IMR-90 (cell line): Measurements from ENCODE around the gene CERT1. TPM values are rescaled to one million over a fixed set of nuclear protein-coding genes. Genes with fewer than 3 reads are reported as not detected.

Experiments used
- ATAC-seq: fragments of 200-7000 bp; cut with Tn5 transposase; 2 replicates; pipeline ENCODE4 v1.9.1; 2020; ENCODE audit warnings: low read depth, mild to moderate bottlenecking, moderate library complexity
- BruUV-seq: library from RNA; stranded (reverse); fragments of 400-500 nt; replicated peaks from 2 replicates; lab custom pipeline; 2021; lab: Mats Ljungman, UMichigan
- CTCF ChIA-PET: fragments of 300-600 bp; formaldehyde crosslinking; extraction: SDS; loops from one replicate; lab custom pipeline; 2021; ENCODE audit warnings: antibody characterized with exemption; lab: Yijun Ruan, JAX
- POLR2A ChIA-PET: fragments of 300-600 bp; sonication (Branson Sonifier 250); formaldehyde crosslinking; loops from one replicate; lab custom pipeline; 2022; ENCODE audit warnings: antibody characterized with exemption; ENCODE audit not compliant: unreplicated experiment; lab: Charles Lee
- DNase-seq: peaks from one replicate; pipeline ENCODE4 v3.0.0; 2013
- H2AFZ ChIP-seq: replicated peaks from 2 replicates; pipeline ENCODE3; 2013; ENCODE audit warnings: low read length, mild to moderate bottlenecking; ENCODE audit not compliant: poor library complexity
- H2AK5ac ChIP-seq: 2 replicates; pipeline ENCODE4 v1.6.1; 2013; ENCODE audit warnings: low read depth, low read length, inconsistent platforms
- H2AK9ac ChIP-seq: replicated peaks from 2 replicates; pipeline ENCODE3; 2013; ENCODE audit warnings: mild to moderate bottlenecking, low read depth, low read length, moderate library complexity; ENCODE audit not compliant: poor library complexity
- H2BK120ac ChIP-seq: 2 replicates; pipeline ENCODE4 v1.6.1; 2013; ENCODE audit warnings: low read depth, low read length, inconsistent platforms
- H2BK15ac ChIP-seq: 3 replicates; pipeline ENCODE4 v1.6.1; 2013; ENCODE audit warnings: low read depth, low read length, inconsistent platforms
- H2BK20ac ChIP-seq: 2 replicates; pipeline ENCODE4 v1.6.1; 2013; ENCODE audit warnings: low read depth, mild to moderate bottlenecking, inconsistent platforms, low read length, moderate library complexity
- H2BK5ac ChIP-seq: 2 replicates; pipeline ENCODE4 v1.6.1; 2013; ENCODE audit warnings: mild to moderate bottlenecking, low read depth, low read length, inconsistent platforms; ENCODE audit not compliant: poor library complexity, severe bottlenecking
- H3K14ac ChIP-seq: replicated peaks from 2 replicates; pipeline ENCODE4 v1.6.1; 2013; ENCODE audit warnings: low read depth, low read length, inconsistent platforms
- H3K18ac ChIP-seq: 2 replicates; pipeline ENCODE4 v1.6.1; 2013; ENCODE audit warnings: low read depth, low read length, control low read depth
- H3K23ac ChIP-seq: 2 replicates; pipeline ENCODE4 v1.6.1; 2013; ENCODE audit warnings: low read depth, low read length, inconsistent platforms
- H3K27ac ChIP-seq: 2 replicates; pipeline ENCODE4 v1.5.1; 2013; ENCODE audit warnings: mild to moderate bottlenecking, control low read depth, low read length; ENCODE audit not compliant: insufficient read depth
- H3K27me3 ChIP-seq: 2 replicates; pipeline ENCODE4 v1.6.1; 2013; ENCODE audit warnings: low read length; ENCODE audit not compliant: control insufficient read depth, insufficient read depth
- H3K36me3 ChIP-seq: 2 replicates; pipeline ENCODE4 v1.6.1; 2013; ENCODE audit warnings: low read length, mixed read lengths; ENCODE audit not compliant: control insufficient read depth, insufficient read depth
- H3K4ac ChIP-seq: 2 replicates; pipeline ENCODE4 v1.6.1; 2013; ENCODE audit warnings: low read depth, low read length, inconsistent platforms
- H3K4me1 ChIP-seq: 2 replicates; pipeline ENCODE4 v1.6.1; 2013; ENCODE audit warnings: low read length, mixed read lengths; ENCODE audit not compliant: control insufficient read depth, insufficient read depth
- H3K4me2 ChIP-seq: 2 replicates; pipeline ENCODE4 v1.6.1; 2013; ENCODE audit warnings: low read depth, mild to moderate bottlenecking, control low read depth, low read length, moderate library complexity
- H3K4me3 ChIP-seq: 2 replicates; pipeline ENCODE4 v1.5.1; 2013; ENCODE audit warnings: low read depth, mild to moderate bottlenecking, control low read depth, low read length, moderate library complexity; ENCODE audit not compliant: insufficient read depth
- H3K56ac ChIP-seq: 2 replicates; pipeline ENCODE4 v1.6.1; 2013; ENCODE audit warnings: low read length, inconsistent platforms; ENCODE audit not compliant: insufficient read depth; ENCODE audit errors: extremely low read depth
- H3K79me1 ChIP-seq, 2 experiments: 2 replicates each; pipeline ENCODE4 v1.6.1; 2013; ENCODE audit warnings: low read length in 2 of 2, inconsistent platforms in 1 of 2, low read depth in 1 of 2
- H3K9ac ChIP-seq: 2 replicates; pipeline ENCODE4 v1.6.1; 2013; ENCODE audit warnings: low read depth, low read length, control low read depth
- H3K9me1 ChIP-seq: 2 replicates; pipeline ENCODE4 v1.6.1; 2013; ENCODE audit warnings: low read length, inconsistent platforms; ENCODE audit not compliant: insufficient read depth
- H3K9me3 ChIP-seq: 2 replicates; pipeline ENCODE4 v1.6.1; 2013; ENCODE audit warnings: low read length; ENCODE audit not compliant: control insufficient read depth, insufficient read depth
- H4K20me1 ChIP-seq: 2 replicates; pipeline ENCODE4 v1.6.1; 2013; ENCODE audit warnings: low read length, inconsistent platforms; ENCODE audit not compliant: insufficient read depth
- H4K5ac ChIP-seq: 2 replicates; pipeline ENCODE4 v1.6.1; 2013; ENCODE audit warnings: mild to moderate bottlenecking, low read depth, low read length, control low read depth
- H4K8ac ChIP-seq, 2 experiments: 2 replicates each; pipeline ENCODE4 v1.6.1; 2013; ENCODE audit warnings: low read depth in 2 of 2, low read length in 2 of 2, control low read depth in 1 of 2, inconsistent platforms in 1 of 2
- H4K91ac ChIP-seq: 2 replicates; pipeline ENCODE4 v1.6.1; 2013; ENCODE audit warnings: low read depth, low read length, inconsistent platforms; ENCODE audit not compliant: insufficient read depth
- BHLHE40 ChIP-seq: fragments of 150-350 bp; IDR thresholded peaks from 2 replicates; pipeline ENCODE4 v1.6.1; 2016; ENCODE audit warnings: mild to moderate bottlenecking, low read depth, low read length
- CEBPB ChIP-seq: IDR thresholded peaks from 2 replicates; pipeline ENCODE4 v1.6.1; 2012; ENCODE audit warnings: low read depth, low read length, improper control_type of control experiment
- CHD1 ChIP-seq: IDR thresholded peaks from 2 replicates; pipeline ENCODE4 v1.6.1; 2012; ENCODE audit warnings: low read depth, low read length, improper control_type of control experiment
- FOS ChIP-seq: fragments of 150-350 bp; IDR thresholded peaks from 2 replicates; pipeline ENCODE4 v1.6.1; 2016; ENCODE audit warnings: low read depth, low read length
- MAFK ChIP-seq: IDR thresholded peaks from 2 replicates; pipeline ENCODE4 v1.6.1; 2012; ENCODE audit warnings: low read depth, low read length, improper control_type of control experiment
- MAZ ChIP-seq: IDR thresholded peaks from 2 replicates; pipeline ENCODE4 v1.6.1; 2012; ENCODE audit warnings: low read depth, mild to moderate bottlenecking, low read length, improper control_type of control experiment, moderate library complexity, borderline replicate concordance
- MXI1 ChIP-seq: IDR thresholded peaks from 2 replicates; pipeline ENCODE4 v1.6.1; 2012; ENCODE audit warnings: low read depth, mild to moderate bottlenecking, low read length, moderate library complexity, borderline replicate concordance
- NFE2L2 ChIP-seq: fragments of 150-350 bp; IDR thresholded peaks from 2 replicates; pipeline ENCODE4 v1.6.1; 2016; ENCODE audit warnings: low read depth, mild to moderate bottlenecking, low read length
- POLR2A ChIP-seq: IDR thresholded peaks from 2 replicates; pipeline ENCODE4 v1.6.1; 2012; ENCODE audit warnings: mild to moderate bottlenecking, low read depth, low read length
- RAD21 ChIP-seq: IDR thresholded peaks from 2 replicates; pipeline ENCODE4 v1.6.1; 2012; ENCODE audit warnings: low read length, improper control_type of control experiment
- RCOR1 ChIP-seq: IDR thresholded peaks from 2 replicates; pipeline ENCODE4 v1.6.1; 2012; ENCODE audit warnings: mild to moderate bottlenecking, low read length, improper control_type of control experiment; ENCODE audit not compliant: insufficient replicate concordance
- RFX5 ChIP-seq: IDR thresholded peaks from 2 replicates; pipeline ENCODE4 v1.8.0; 2012; ENCODE audit warnings: low read depth, mild to moderate bottlenecking, low read length, moderate library complexity
- SMC3 ChIP-seq: fragments of 150-350 bp; IDR thresholded peaks from 2 replicates; pipeline ENCODE4 v1.6.1; 2016; ENCODE audit warnings: low read depth, mild to moderate bottlenecking, antibody characterized with exemption, low read length, moderate library complexity
- WGBS, 2 experiments: methylation state at CpG; one replicate each; pipeline versions ENCODE4 v1.1.5 to v1.1.7; 2013; ENCODE audit warnings: missing lambda C conversion rate in 2 of 2; ENCODE audit not compliant: insufficient read length in 1 of 2; ENCODE audit errors: extremely low coverage in 2 of 2; 5-methylcytosine and 5-hydroxymethylcytosine counted together
- dilution Hi-C: fragments of 300-500 bp; cut with HindIII; formaldehyde crosslinking; loops from one replicate; pipeline ENCODE4 v1.14.3; 2018; ENCODE audit warnings: low sequenced_read_pairs; ENCODE audit not compliant: unreplicated experiment
- in situ Hi-C: fragments of 300-500 bp; cut with MboI; formaldehyde crosslinking; loops from 3 replicates; pipeline ENCODE4 v1.14.3; 2019; ENCODE audit warnings: low sequenced_read_pairs, inconsistent platforms, mixed read lengths
- intact Hi-C: fragments of 100-400 bp; cut with micrococcal nuclease; formaldehyde crosslinking; loops from 2 replicates; pipeline ENCODE4 v1.10.0; 2022
- polyA plus RNA-seq, 3 experiments: library from polyadenylated mRNA; depleted of rRNA; stranded (reverse); fragments of >200 nt; gene quantifications; 2 replicates each; pipeline ENCODE4 v1.2.3, GENCODE V29; 2012; ENCODE audit warnings: low replicate concordance in 1 of 3
- total RNA-seq: library from RNA; depleted of rRNA; stranded (reverse); fragments of >200 nt; gene quantifications from 2 replicates; pipeline ENCODE4 v1.2.3, GENCODE V29; 2012
- TF ChIP-seq, protein P1 (sequence below): fragments of 150-350 bp; IDR thresholded peaks from 2 replicates; pipeline ENCODE4 v1.6.1; 2017; ENCODE audit warnings: mild to moderate bottlenecking, antibody characterized with exemption, low read length, low read depth
- TF ChIP-seq, protein P2 (sequence below): conservative IDR thresholded peaks from 2 replicates; pipeline ENCODE4 v1.5.1; 2012; ENCODE audit warnings: mild to moderate bottlenecking, low read depth, low read length, improper control_type of control experiment
- TF ChIP-seq, protein P3 (sequence below): fragments of 150-350 bp; IDR thresholded peaks from 2 replicates; pipeline ENCODE4 v1.6.1; 2016; ENCODE audit warnings: low read depth, mild to moderate bottlenecking, low read length, moderate library complexity, borderline replicate concordance

CERT1 gene
- total and polyA plus RNA-seq, 2 of the 4 experiments (the other 2 are of a cell fraction) = 7.2 TPM

DNA sequence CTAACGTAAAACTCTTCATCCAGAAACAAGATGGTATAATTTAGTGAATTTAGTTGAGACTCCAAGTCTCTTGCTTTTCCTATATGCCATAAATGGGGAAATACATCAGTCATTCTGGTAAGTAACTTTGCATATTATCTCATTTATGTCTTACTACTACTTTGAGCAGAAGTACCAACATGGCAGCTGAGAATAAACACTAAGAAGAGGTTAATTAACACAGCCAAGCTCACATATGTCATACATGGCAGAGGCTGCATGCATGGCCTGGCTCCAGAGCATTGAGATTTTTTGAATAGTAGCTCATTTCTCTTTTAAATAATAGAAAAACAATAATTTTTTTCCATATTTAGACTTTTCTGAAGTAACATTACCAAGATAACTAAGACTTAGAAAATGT, 54.3 kb downstream of the CERT1 start:
- Histone ChIP-seq H2AK5ac (no peak overlapping the region), H3K4me2 (no peak overlapping the region), H3K79me1 (peaks cover 17 to 22% of the 10 kb centered on the region in 2 experiments), H2BK5ac (no peak overlapping the region), H2BK20ac (no peak overlapping the region), H3K4me1 (peaks cover 2% of the 10 kb centered on the region; the same call in 1 of the 2 replicates), H3K9me1 (peaks cover 4% of the 10 kb centered on the region), H2AK9ac (no peak overlapping the region), H3K56ac (no peak overlapping the region), H4K20me1 (peaks cover 4% of the 10 kb centered on the region; the same call in 1 of the 2 replicates), H3K23ac (no peak overlapping the region), H4K8ac (no peak overlapping the region), H3K18ac (no peak overlapping the region), H4K5ac (no peak overlapping the region), H3K9me3 (no peaks in the 10 kb centered on the region), H3K9ac (no peak overlapping the region), H3K27me3 (no peaks in the 10 kb centered on the region), H3K36me3 (peaks cover 7% of the 10 kb centered on the region; the same call in 1 of the 2 replicates), H3K27ac (no peak overlapping the region), H4K91ac (no peak overlapping the region), H2BK120ac (no peak overlapping the region), H3K4ac (no peak overlapping the region), H2BK15ac (no peak overlapping the region), H2AFZ (no peak overlapping the region), H3K14ac (no peak overlapping the region), H3K4me3 (no peak overlapping the region)
- TF ChIP-seq, protein P1, sequence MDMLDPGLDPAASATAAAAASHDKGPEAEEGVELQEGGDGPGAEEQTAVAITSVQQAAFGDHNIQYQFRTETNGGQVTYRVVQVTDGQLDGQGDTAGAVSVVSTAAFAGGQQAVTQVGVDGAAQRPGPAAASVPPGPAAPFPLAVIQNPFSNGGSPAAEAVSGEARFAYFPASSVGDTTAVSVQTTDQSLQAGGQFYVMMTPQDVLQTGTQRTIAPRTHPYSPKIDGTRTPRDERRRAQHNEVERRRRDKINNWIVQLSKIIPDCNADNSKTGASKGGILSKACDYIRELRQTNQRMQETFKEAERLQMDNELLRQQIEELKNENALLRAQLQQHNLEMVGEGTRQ = no peak
- TF ChIP-seq MAZ = no peak
- no peak for TF ChIP-seq CHD1
- TF ChIP-seq MXI1 = no peak
- TF ChIP-seq POLR2A = no peak
- TF ChIP-seq, protein P2, sequence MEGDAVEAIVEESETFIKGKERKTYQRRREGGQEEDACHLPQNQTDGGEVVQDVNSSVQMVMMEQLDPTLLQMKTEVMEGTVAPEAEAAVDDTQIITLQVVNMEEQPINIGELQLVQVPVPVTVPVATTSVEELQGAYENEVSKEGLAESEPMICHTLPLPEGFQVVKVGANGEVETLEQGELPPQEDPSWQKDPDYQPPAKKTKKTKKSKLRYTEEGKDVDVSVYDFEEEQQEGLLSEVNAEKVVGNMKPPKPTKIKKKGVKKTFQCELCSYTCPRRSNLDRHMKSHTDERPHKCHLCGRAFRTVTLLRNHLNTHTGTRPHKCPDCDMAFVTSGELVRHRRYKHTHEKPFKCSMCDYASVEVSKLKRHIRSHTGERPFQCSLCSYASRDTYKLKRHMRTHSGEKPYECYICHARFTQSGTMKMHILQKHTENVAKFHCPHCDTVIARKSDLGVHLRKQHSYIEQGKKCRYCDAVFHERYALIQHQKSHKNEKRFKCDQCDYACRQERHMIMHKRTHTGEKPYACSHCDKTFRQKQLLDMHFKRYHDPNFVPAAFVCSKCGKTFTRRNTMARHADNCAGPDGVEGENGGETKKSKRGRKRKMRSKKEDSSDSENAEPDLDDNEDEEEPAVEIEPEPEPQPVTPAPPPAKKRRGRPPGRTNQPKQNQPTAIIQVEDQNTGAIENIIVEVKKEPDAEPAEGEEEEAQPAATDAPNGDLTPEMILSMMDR = no peak
- TF ChIP-seq SMC3 = no peak
- no peak for TF ChIP-seq BHLHE40
- TF ChIP-seq, protein P3, sequence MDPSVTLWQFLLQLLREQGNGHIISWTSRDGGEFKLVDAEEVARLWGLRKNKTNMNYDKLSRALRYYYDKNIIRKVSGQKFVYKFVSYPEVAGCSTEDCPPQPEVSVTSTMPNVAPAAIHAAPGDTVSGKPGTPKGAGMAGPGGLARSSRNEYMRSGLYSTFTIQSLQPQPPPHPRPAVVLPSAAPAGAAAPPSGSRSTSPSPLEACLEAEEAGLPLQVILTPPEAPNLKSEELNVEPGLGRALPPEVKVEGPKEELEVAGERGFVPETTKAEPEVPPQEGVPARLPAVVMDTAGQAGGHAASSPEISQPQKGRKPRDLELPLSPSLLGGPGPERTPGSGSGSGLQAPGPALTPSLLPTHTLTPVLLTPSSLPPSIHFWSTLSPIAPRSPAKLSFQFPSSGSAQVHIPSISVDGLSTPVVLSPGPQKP = no peak
- no peak for TF ChIP-seq NFE2L2
- no peak for TF ChIP-seq MAFK
- TF ChIP-seq RCOR1 = no peak
- no peak for TF ChIP-seq CEBPB
- TF ChIP-seq FOS = no peak
- no peak for TF ChIP-seq RAD21
- TF ChIP-seq RFX5 = no peak
- intact Hi-C loops = no loop called here
- dilution Hi-C loops = no loop called here
- WGBS, 2 experiments = no CpG with 5 or more reads among the region's 1 CpG
- in situ Hi-C loops = no loop called here
- ChIA-PET POLR2A (no interaction called here), CTCF (interaction anchor here (0.5 to 0.7 kb wide), 2 partner anchors 12 to 126 kb away, joined by 3 read pairs; no protein-coding TSS in a partner anchor)
- no peak for ATAC-seq
- BruUV-seq = no TSS peak
- DNase-seq = no peak
